ENCODE measurements around the gene TOGARAM2. TPM values are rescaled to one million over a fixed set of nuclear protein-coding genes. Genes with fewer than 3 reads are reported as not detected.

The TOGARAM2 gene
- total and polyA plus RNA-seq, 3 donors from 2014 or later = 2.1 to 5.2 (median 3.5) TPM

GRCh38 chr2:29042561-29043075 lies 61.5 kb downstream of the TOGARAM2 start:
- H3K4me1 ChIP-seq = peaks cover 14% of the 10 kb centered on the region
- H3K36me3 ChIP-seq (ENCODE audit: low read depth, missing control alignments) = no peaks in the 10 kb centered on the region
- peak; percentile 70 for DNase-seq
- TF ChIP-seq CTCF (IDR thresholded peaks at IDR 0.05) = no peak
- TF ChIP-seq POLR2A (IDR thresholded peaks at IDR 0.05) = no peak
- no peaks in the 10 kb centered on the region for H3K27me3 ChIP-seq
- WGBS, 2 donors = 20 to 65% methylated on average over 7 to 9 of the region's 9 CpGs
- intact Hi-C loops (cut with DNase I; ENCODE audit: low total_unique reads) = no loop called here
- no peak overlapping the region for H3K4me3 ChIP-seq
- no peak overlapping the region for H3K27ac ChIP-seq
- no peaks in the 10 kb centered on the region for H3K9me3 ChIP-seq

- H3K27ac ChIP-seq = no peak overlapping the region
- H3K4me3 ChIP-seq = no peak overlapping the region
- 90% methylated on average over 4 of the region's 4 CpGs; no CpG with 5 or more reads in 1 of the 2 donors for WGBS, 2 donors
- H3K27me3 ChIP-seq = no peaks in the 10 kb centered on the region
- peaks cover 14% of the 10 kb centered on the region for H3K4me1 ChIP-seq
- no peaks in the 10 kb centered on the region for H3K9me3 ChIP-seq
- intact Hi-C loops (cut with DNase I; ENCODE audit: low total_unique reads) = no loop called here
- H3K36me3 ChIP-seq (ENCODE audit: low read depth, missing control alignments) = no peaks in the 10 kb centered on the region
- DNase-seq = no peak
- TF ChIP-seq POLR2A (IDR thresholded peaks at IDR 0.05) = no peak
- TF ChIP-seq CTCF (IDR thresholded peaks at IDR 0.05) = no peak
Measured at GRCh38 chr2:29044459-29044858, 63.4 kb downstream of the TOGARAM2 start.

- no peak for DNase-seq
- H3K36me3 ChIP-seq (ENCODE audit: low read depth, missing control alignments) = no peaks in the 10 kb centered on the region
- H3K4me3 ChIP-seq = no peak overlapping the region
- WGBS, 2 donors = 96 to 100% methylated on average over 1 to 2 of the region's 2 CpGs
- TF ChIP-seq POLR2A (IDR thresholded peaks at IDR 0.05) (no peak), CTCF (IDR thresholded peaks at IDR 0.05) (no peak)
- peaks cover 14% of the 10 kb centered on the region for H3K4me1 ChIP-seq
- intact Hi-C loops (cut with DNase I; ENCODE audit: low total_unique reads) = no loop called here
- H3K9me3 ChIP-seq = no peaks in the 10 kb centered on the region
- no peak overlapping the region for H3K27ac ChIP-seq
- H3K27me3 ChIP-seq = no peaks in the 10 kb centered on the region
Measured at GRCh38 chr2:29046321-29046720, 65.2 kb downstream of the TOGARAM2 start.

GRCh38 chr2:29047083-29047845 lies 66.2 kb downstream of the TOGARAM2 start:
- Histone ChIP-seq H3K4me3 (no peak overlapping the region), H3K9me3 (no peaks in the 10 kb centered on the region), H3K27ac (no peak overlapping the region), H3K27me3 (no peaks in the 10 kb centered on the region), H3K4me1 (peaks cover 11% of the 10 kb centered on the region), H3K36me3 (ENCODE audit: low read depth, missing control alignments) (no peaks in the 10 kb centered on the region)
- intact Hi-C loops (cut with DNase I; ENCODE audit: low total_unique reads) = no loop called here
- TF ChIP-seq CTCF (IDR thresholded peaks at IDR 0.05) (no peak), POLR2A (IDR thresholded peaks at IDR 0.05) (no peak)
- no peak for DNase-seq
- WGBS, 2 donors = 92 to 96% methylated on average over 8 to 9 of the region's 9 CpGs

- no peak overlapping the region for H3K4me3 ChIP-seq
- WGBS, 2 donors = 60 to 90% methylated on average over 1 to 8 of the region's 8 CpGs
- TF ChIP-seq POLR2A (IDR thresholded peaks at IDR 0.05) (no peak), CTCF (IDR thresholded peaks at IDR 0.05) (no peak)
- no peaks in the 10 kb centered on the region for H3K36me3 ChIP-seq (ENCODE audit: low read depth, missing control alignments)
- H3K27ac ChIP-seq = no peak overlapping the region
- no peaks in the 10 kb centered on the region for H3K27me3 ChIP-seq
- intact Hi-C loops (cut with DNase I; ENCODE audit: low total_unique reads) = no loop called here
- H3K4me1 ChIP-seq = no peaks in the 10 kb centered on the region
- no peaks in the 10 kb centered on the region for H3K9me3 ChIP-seq
- no peak for DNase-seq
Measured at GRCh38 chr2:29050591-29050990, 69.5 kb downstream of the TOGARAM2 start.

Measured in testis (tissue), 3 donors.